ES-I3 (cell line): ENCODE data around the gene PALMD.

Experiments
- H3K36me3 ChIP-seq: 2 replicates; pipeline ENCODE4 v1.6.1; 2013; ENCODE audit warnings: mild to moderate bottlenecking, low read length, control low read depth, moderate library complexity; ENCODE audit not compliant: insufficient read depth
- H3K4me1 ChIP-seq: 2 replicates; pipeline ENCODE4 v1.6.1; 2013; ENCODE audit warnings: mild to moderate bottlenecking, control low read depth, low read length; ENCODE audit not compliant: insufficient read depth
- H3K9ac ChIP-seq: 2 replicates; pipeline ENCODE4 v1.6.1; 2013; ENCODE audit warnings: low read depth, mild to moderate bottlenecking, low read length, moderate library complexity
- H3K9me3 ChIP-seq: 2 replicates; pipeline ENCODE4 v1.6.1; 2013; ENCODE audit warnings: mild to moderate bottlenecking, low read length, moderate library complexity; ENCODE audit not compliant: control insufficient read depth, insufficient read depth

PALMD gene

DNA sequence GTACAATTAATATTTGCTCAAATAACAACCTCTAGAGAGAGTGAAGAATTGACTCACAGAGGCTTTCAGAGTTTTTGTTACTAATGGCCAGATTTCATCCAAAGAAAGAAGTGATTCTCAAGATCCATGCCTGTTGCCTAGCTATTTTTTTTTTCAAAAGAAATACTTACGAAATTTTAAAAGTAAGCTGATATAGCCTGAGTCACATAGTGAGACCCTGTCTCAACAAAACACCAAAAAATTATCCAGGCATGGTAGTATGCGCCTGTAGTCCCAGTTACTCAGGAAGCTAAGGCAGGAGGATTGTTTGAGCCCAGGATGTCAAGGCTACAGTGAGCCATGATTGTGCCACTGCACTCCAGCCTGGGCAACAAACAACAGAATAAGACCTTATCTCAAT lies 14.6 kb downstream of the PALMD start:
- peaks cover 3% of the 10 kb centered on the region; the same call in 1 of the 2 replicates for H3K4me1 ChIP-seq
- no peak overlapping the region for H3K9ac ChIP-seq
- no peaks in the 10 kb centered on the region for H3K36me3 ChIP-seq
- H3K9me3 ChIP-seq = no peaks in the 10 kb centered on the region

GRCh38 chr1:99661780-99662179 lies 15.9 kb downstream of the PALMD start:
- peaks cover 3% of the 10 kb centered on the region; the same call in 1 of the 2 replicates for H3K4me1 ChIP-seq
- no peaks in the 10 kb centered on the region for H3K9me3 ChIP-seq
- no peaks in the 10 kb centered on the region for H3K36me3 ChIP-seq
- H3K9ac ChIP-seq = no peak overlapping the region

DNA sequence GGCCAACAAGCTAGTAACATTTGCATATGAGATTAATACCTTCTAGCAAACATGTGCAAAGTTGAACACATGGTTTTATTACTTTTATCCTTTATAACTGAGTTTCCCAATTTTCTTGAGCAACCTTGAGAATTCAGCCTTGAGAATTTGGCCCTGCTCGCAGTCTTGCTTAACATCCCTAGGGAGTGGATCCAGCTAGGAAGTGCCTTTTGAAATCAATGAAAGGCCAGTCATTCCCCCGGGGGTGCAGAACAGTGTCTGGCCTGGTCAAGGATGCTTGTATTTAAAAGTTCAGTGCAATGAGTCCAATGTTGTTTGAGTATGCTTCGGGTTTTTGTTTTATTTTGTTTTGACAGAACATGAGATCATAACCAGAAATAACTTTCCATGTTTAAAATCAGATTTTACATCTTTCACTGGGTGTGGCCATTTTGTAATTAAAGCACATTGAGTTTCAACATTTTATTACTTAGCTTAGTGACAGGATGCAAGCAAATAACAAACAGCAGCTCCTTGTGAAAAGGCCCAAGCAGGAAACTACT lies 16.7 kb downstream of the PALMD start:
- H3K4me1 ChIP-seq = peaks cover 3% of the 10 kb centered on the region; the same call in 1 of the 2 replicates
- H3K36me3 ChIP-seq = no peaks in the 10 kb centered on the region
- no peaks in the 10 kb centered on the region for H3K9me3 ChIP-seq
- H3K9ac ChIP-seq = no peak overlapping the region

DNA sequence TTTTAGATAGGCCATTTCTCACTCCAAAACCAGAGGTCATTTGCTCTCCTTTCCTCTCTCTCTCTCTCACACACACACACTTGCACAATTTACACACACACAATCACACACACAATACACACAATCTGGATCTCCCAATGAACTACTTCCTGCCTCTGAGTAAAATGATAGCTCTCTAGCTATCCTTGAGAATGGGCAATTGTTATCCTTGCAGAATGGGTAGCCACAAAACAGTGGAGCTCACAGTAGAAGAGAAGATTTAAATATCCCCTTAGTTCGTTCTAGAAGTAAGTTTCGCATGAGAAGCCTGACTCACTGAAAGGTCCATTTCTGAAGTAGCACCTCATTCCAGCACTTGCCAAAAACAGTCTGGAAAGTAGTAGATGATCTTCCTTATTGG lies 17.6 kb downstream of the PALMD start:
- Histone ChIP-seq H3K36me3 (no peaks in the 10 kb centered on the region), H3K9me3 (no peaks in the 10 kb centered on the region), H3K4me1 (peaks cover 3% of the 10 kb centered on the region; the same call in 1 of the 2 replicates), H3K9ac (no peak overlapping the region)

DNA sequence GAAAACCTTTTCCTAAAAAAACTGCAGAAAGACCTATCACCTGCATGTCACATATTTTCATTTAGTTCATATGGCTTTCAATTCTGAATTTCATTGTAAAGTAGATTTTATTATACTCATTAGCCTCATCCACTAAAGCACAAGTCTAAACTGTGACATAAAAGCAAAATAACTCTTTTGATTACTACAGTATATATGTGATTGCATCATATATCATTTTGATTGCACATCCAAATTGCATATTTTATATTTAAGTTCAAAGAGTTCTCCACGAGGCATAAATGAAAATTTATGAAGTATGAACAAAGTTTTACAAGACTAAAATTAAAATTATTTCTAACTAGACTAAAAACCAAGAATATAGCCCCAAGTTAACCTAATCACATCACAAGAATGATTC lies 19.3 kb downstream of the PALMD start:
- Histone ChIP-seq H3K9ac (no peak overlapping the region), H3K9me3 (no peaks in the 10 kb centered on the region), H3K36me3 (no peaks in the 10 kb centered on the region), H3K4me1 (peaks cover 3% of the 10 kb centered on the region; the same call in 1 of the 2 replicates)

- no peaks in the 10 kb centered on the region for H3K9me3 ChIP-seq
- no peaks in the 10 kb centered on the region for H3K36me3 ChIP-seq
- no peaks in the 10 kb centered on the region for H3K4me1 ChIP-seq
- no peak overlapping the region for H3K9ac ChIP-seq
Observed at GRCh38 chr1:99669376-99669775, 23.5 kb downstream of the PALMD start.

GRCh38 chr1:99669821-99670220 lies 23.9 kb downstream of the PALMD start:
- no peaks in the 10 kb centered on the region for H3K9me3 ChIP-seq
- no peaks in the 10 kb centered on the region for H3K4me1 ChIP-seq
- no peak overlapping the region for H3K9ac ChIP-seq
- no peaks in the 10 kb centered on the region for H3K36me3 ChIP-seq

- Histone ChIP-seq H3K36me3 (no peaks in the 10 kb centered on the region), H3K9ac (no peak overlapping the region), H3K9me3 (no peaks in the 10 kb centered on the region), H3K4me1 (no peaks in the 10 kb centered on the region)
Observed at GRCh38 chr1:99670583-99670982, 24.7 kb downstream of the PALMD start.

DNA sequence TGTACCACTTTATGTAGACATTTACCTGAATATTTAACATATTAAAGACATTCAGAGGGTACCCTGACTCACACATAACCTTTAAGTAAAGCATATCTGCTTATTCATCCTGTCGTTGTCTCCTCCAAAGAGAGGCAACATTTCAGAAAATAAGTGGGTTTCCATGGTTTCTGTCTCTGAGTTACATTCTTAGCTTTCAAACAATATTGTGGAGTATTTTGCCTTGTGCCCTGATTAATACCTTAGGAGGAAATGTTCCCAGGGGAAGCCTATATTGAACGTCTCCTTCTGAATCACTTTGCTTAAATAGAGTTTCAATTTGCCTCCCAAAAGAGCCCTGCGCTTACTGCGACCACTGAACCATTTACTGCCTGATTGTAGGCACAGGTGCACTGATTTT lies 26.1 kb downstream of the PALMD start:
- Histone ChIP-seq H3K9ac (no peak overlapping the region), H3K4me1 (no peaks in the 10 kb centered on the region), H3K36me3 (no peaks in the 10 kb centered on the region), H3K9me3 (no peaks in the 10 kb centered on the region)

DNA sequence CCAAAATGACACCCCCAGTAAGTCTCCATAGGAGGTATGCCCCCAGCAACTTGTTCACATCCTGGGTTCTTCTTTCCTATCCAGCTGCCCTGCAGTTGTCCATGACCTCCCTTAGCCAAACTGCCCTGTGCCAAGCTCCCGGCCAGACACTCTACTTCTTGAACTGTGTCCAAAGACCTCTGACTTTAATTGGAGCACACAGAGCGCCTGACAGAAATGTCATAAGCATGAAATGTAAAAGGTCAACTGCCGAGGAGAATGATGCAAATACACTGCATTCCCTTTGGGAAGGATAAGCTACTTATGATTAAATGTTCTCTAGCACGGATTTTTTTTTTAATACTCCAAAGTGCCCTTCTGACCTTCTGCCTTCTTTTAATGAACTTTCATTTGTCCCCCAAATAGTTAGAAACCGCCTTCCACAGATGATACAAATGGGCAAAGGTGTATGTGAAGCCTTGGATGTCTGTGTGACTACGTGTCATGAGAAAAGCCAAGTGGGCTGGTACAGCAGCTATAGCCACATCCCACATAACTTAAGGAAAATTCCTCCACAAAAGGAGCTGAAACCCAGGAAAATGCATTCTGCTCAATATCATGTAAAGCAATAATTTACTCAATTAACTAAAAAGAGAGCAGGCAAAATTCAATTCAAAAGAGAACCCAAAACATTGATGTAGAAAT lies 26.8 kb downstream of the PALMD start:
- no peaks in the 10 kb centered on the region for H3K4me1 ChIP-seq

DNA sequence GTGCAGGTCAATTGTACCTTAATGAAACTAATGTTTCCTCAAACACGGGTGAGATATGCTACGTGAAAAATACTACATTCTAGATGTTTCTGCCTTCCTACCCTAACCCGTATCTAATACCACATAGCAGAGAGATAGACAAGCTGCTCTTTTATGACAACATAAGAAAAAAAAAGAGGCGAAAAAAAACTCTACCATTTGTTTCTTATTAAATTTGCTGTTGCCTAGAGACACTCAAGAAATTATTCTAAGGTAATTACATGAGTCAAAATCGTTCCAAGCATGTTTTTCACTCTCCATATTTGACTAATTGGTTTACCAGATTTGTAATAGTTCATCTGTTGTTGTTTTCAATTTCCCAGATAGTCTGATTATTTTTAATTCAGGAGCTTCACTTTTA lies 27.4 kb downstream of the PALMD start:
- Histone ChIP-seq H3K9ac (no peak overlapping the region), H3K36me3 (no peaks in the 10 kb centered on the region), H3K4me1 (no peaks in the 10 kb centered on the region), H3K9me3 (no peaks in the 10 kb centered on the region)

More for the DNA sequence above, 26.8 kb downstream of the PALMD start:
- Histone ChIP-seq H3K9me3 (no peaks in the 10 kb centered on the region), H3K36me3 (no peaks in the 10 kb centered on the region), H3K9ac (no peak overlapping the region)

- H3K9ac ChIP-seq = no peak overlapping the region
- H3K9me3 ChIP-seq = no peaks in the 10 kb centered on the region
- no peaks in the 10 kb centered on the region for H3K4me1 ChIP-seq
- no peaks in the 10 kb centered on the region for H3K36me3 ChIP-seq
Observed at GRCh38 chr1:99674115-99675064, 28.5 kb downstream of the PALMD start.

DNA sequence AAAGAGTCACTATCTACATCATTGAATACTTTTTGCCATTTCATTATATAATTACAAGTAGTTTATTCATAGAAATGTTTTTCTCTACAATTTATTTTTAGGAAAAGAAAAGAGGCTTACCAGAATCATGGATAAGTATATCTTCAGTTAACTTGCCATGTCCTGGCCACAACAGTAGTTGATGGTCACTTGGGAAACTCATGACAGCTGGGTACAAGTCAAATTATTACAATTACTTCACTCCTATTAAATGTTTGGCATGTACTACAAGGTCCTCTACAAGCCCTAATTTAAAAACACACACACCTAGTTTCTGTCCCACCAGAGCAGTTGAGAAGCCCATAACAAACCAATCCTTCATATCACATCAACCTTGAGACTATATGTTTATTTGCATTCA lies 29.4 kb downstream of the PALMD start:
- H3K9ac ChIP-seq = no peak overlapping the region
- no peaks in the 10 kb centered on the region for H3K4me1 ChIP-seq
- no peaks in the 10 kb centered on the region for H3K36me3 ChIP-seq
- no peaks in the 10 kb centered on the region for H3K9me3 ChIP-seq

GRCh38 chr1:99675994-99676393 lies 30.1 kb downstream of the PALMD start:
- H3K4me1 ChIP-seq = no peaks in the 10 kb centered on the region
- H3K9me3 ChIP-seq = no peaks in the 10 kb centered on the region
- no peak overlapping the region for H3K9ac ChIP-seq
- H3K36me3 ChIP-seq = no peaks in the 10 kb centered on the region
